ENCODE data around the gene PHF23. TPM values are rescaled to one million over a fixed set of nuclear protein-coding genes. Genes with fewer than 3 reads are reported as not detected.

PHF23 gene
- total and polyA plus RNA-seq, 9 of the 15 experiments (the other 6 are each of a cell fraction or from before 2014, with no cell fraction given) = 7.4 to 87.5 (median 33.7) TPM

- TF ChIP-seq TRIM28 (IDR thresholded peaks at IDR 0.05) = peak; percentile 46; the same call in 1 of the 2 replicates
- TF ChIP-seq THRB (CRISPR knock-in tag; conservative IDR thresholded peaks at IDR 0.05) = peak; percentile 51; the same call in 1 of the 2 replicates
- TF ChIP-seq ZNF232 (CRISPR knock-in tag; IDR thresholded peaks at IDR 0.05) = no peak
- TF ChIP-seq NKRF (IDR thresholded peaks at IDR 0.05; ENCODE audit: borderline replicate concordance) = peak; percentile 27; the same call in 1 of the 2 replicates
- TF ChIP-seq MTA1 (IDR thresholded peaks at IDR 0.05; ENCODE audit: borderline replicate concordance) = peak; percentile 47; the same call in 1 of the 2 replicates
- peak; percentile 76 for TF ChIP-seq HDAC2 (IDR thresholded peaks at IDR 0.05)
- TF ChIP-seq CREM (IDR thresholded peaks at IDR 0.05; ENCODE audit: low read depth) = 0 out of 2 replicates have a peak, but pooled peaks have one; percentile 16
- 0 out of 4 replicates have a peak, but pooled peaks of 1 of the 2 experiments have one; percentile 19 for TF ChIP-seq MNT (conservative IDR thresholded peaks at IDR 0.05)
- no peak for TF ChIP-seq ZNF707 (CRISPR knock-in tag; conservative IDR thresholded peaks at IDR 0.05)
- TF ChIP-seq HNRNPLL (IDR thresholded peaks at IDR 0.05; ENCODE audit: low read depth, low read length, poor library complexity, severe bottlenecking) = no peak
- 0 out of 2 replicates have a peak, but pooled peaks have one; percentile 70 for TF ChIP-seq NFRKB (IDR thresholded peaks at IDR 0.05; ENCODE audit: low read depth)
- peak; percentile 49; the same call in 1 of the 2 replicates for TF ChIP-seq PHF8 (IDR thresholded peaks at IDR 0.05; ENCODE audit: borderline replicate concordance, low read length)
- TF ChIP-seq ZNF398 (CRISPR knock-in tag; IDR thresholded peaks at IDR 0.05) = no peak
- TF ChIP-seq CEBPB (tag; IDR thresholded peaks at IDR 0.05) = no peak
- no peak for TF ChIP-seq ZBED1 (IDR thresholded peaks at IDR 0.05)
- TF ChIP-seq ZFX (CRISPR knock-in tag; IDR thresholded peaks at IDR 0.05) = peak; percentile 36
Observed at GRCh38 chr17:7262935-7263800, 23.9 kb upstream of the PHF23 start (continued).

Data from K562 (cell line).